GM19397 (cell line): Measurements from ENCODE around the gene SIK3.

ENCODE experiments used
- ATAC-seq: cut with Tn5 transposase; IDR thresholded peaks from one replicate; pipeline ENCODE4 v1.9.1; 2021; ENCODE audit warnings: mild to moderate bottlenecking, moderate library complexity; ENCODE audit not compliant: unreplicated experiment

Gene SIK3

GRCh38 chr11:116933961-116934360 lies 164.3 kb downstream of the SIK3 start:
- ATAC-seq, result no peak

DNA sequence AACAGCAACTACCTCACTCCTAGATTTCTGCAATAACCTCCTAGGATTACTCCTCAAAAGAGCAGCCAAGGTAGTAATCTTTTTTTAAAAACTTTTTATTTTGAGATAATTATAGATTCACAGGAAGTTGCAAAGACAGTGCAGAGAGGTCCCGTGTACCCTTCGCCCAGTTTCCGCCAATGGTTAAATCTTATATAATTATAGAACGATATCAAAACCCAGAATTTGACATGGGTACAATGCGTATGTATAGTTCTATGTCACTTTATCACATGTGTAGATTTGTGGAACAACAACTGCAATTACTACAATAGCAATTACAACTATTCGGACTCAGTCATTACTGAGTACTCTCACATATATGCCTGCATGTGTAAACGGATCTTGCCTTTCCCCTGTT lies 166.0 kb downstream of the SIK3 start:
- ATAC-seq, result no peak

- ATAC-seq, result no peak
These were observed 166.8 kb downstream of the SIK3 start for GRCh38 chr11:116931206-116931953.

DNA sequence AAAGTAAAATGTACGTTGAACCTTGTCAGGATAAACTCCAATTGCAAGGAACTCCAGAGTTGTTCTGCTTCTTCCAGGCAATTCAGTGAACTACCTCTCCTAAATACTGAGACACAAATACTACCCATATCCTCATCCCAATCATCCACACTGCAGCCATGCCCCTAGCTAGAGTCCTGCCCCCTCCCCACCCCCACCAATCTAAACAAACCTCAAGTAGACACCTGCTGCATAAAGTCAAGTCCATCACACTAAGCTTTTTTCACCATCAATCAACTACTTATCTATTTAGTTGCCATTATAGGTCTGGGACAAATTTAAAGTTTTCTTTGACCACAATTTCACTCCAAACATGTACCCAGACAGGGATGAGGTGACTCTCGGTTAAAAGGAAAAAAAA lies 167.6 kb downstream of the SIK3 start:
- no peak for ATAC-seq

GRCh38 chr11:116930177-116930576 lies 168.1 kb downstream of the SIK3 start:
- no peak for ATAC-seq

- ATAC-seq, result no peak
These were observed 168.7 kb downstream of the SIK3 start for GRCh38 chr11:116929414-116930090.

DNA sequence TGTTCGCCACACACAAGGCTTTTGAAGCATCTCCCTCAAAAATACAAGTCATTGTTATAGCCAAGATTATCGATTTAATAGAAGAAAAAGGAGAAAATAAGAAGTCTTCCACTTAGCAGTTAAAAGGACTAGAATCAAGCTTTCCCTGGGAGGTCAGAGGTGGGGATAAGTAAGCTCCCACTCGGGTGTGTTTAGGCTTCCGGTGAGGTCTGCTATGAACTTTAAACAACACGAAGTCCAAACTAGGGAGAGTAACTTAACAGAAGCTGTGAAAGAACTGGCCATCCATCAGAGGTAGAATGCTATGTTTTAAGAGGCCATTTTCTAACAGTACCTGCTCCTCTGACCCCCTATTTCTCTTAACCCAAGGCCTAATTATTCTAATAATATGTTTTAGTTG lies 169.4 kb downstream of the SIK3 start:
- ATAC-seq, result no peak

- peak; percentile 65 for ATAC-seq
These were observed 170.0 kb downstream of the SIK3 start for GRCh38 chr11:116928102-116928777.

DNA sequence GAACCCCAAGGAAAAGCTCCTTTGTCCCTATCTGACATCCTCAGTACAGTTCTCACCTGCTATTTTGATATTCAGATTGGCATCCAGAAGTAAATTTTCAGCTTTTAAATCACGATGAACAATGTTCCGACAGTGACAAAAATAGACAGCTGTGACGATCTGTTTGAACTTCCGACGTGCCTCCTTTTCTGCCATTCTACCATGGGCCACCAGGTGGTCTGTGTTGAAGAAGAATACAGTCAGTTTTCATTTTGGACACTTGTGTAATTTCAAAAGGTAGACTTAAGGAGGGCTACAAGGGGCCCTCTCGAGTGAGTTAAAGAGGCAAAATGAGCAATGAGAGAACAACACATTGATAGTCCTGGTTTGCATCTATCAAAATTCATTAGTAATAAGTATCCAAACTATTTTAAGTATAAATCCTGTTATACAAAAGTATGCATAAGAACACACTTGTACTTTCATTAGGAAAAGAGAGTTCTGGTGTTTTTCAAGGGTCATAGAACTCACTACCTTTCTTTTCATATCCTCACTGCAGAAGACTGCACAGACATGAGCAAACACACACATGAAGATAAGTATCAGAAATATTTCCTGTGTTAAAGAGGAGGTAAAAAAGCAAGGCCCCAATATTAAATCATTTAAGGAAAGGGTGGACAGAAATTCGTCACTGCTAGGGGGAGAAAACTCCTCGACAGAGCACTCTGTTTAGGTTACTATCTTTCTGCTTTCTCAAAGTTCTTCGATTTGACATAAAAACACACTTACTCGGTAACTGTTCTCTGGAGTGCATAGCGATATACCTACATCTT lies 170.9 kb downstream of the SIK3 start:
- no peak for ATAC-seq

- no peak for ATAC-seq
These were observed 173.2 kb downstream of the SIK3 start for GRCh38 chr11:116925050-116925449.

DNA sequence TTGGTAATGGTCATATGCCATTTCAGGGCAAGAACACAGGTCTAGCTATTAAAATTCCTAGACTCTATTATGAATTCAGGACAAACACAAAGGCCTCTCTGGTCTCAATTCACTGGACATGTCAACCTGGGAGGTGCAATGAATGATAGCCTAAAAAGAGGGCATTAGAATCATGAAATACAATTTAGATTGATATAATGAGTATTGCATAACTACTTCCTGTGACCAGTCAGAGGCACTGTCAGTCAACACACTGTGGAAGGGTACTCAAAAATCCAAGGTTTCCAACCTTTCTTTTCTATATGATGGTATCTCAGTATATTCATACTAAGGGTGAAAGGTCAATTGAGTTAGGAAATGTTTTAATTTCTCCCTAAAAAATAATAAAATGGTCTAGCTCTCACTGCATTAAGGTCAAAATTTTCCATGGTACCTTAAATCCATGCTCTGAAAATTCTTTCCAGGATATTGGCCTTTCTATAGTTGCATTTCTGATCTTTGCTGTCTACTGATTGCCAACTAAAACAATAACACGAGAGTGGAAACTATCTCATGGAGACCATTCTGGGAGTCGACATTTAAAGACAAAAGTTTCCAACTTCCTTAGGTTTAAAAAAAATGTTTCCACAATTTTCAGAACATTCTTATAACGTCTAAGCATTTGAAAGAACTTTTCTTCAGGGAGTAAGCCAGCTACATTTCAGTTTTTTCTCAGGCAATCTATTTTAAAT lies 179.1 kb downstream of the SIK3 start:
- no peak for ATAC-seq

GRCh38 chr11:116917632-116918031 lies 180.6 kb downstream of the SIK3 start:
- no peak for ATAC-seq

DNA sequence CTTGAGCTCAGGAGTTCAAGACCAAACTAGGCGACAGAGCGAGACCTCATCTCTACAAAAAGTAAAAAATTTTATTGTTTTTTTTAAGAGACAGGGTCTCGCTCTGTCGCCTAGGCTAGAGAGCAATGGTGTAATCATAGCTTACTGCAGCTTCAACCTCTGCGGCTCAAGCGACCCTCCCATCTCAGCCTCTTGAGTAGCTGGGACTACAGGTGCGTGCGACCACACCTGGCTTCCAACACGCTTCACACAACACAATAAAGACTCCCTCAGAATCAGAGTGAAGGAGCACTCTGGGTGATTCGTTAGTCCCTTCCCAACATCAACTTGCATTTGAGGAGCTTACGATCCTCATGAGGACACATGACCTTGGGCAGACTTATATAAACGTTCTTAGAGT lies 181.3 kb downstream of the SIK3 start:
- no peak for ATAC-seq

DNA sequence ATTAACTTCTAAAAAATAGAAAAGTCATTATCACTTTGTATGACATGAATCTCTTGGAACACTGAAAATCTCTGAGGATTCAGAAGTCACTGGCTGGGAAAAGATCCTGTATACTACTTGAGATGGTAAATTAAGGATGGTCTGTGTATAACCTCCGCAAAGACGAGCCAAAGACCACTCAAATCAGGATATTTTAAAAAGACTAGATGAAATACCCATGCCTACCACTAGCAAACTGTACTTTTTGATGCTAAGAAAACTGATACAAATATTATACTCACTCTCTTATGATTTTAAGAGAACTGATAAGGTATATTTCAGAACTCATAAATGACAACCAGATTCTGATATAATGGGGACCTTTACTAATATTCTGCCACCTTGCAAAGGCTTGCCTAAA lies 182.2 kb downstream of the SIK3 start:
- ATAC-seq, result no peak

DNA sequence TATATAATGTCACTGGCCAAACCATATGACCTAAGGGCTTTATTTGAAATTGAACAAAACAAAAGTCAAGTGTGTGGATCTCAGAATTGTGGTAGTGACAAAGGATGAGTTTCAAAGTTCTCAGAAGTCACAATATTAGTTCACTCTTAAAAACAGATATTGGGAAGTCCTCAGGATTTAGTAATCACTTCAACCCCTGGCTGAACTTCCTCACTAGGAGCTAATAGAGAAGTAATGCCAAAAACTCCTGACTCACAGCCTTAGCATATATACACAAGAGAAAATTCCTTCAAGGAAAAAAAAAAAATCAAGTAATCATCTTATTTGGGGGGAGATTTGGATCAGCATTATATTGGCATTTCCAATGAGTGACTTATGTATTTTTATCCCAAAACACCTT lies 185.2 kb downstream of the SIK3 start:
- no peak for ATAC-seq

- no peak for ATAC-seq
These were observed 186.1 kb downstream of the SIK3 start for GRCh38 chr11:116911976-116912734.

GRCh38 chr11:116910847-116911246 lies 187.4 kb downstream of the SIK3 start:
- ATAC-seq, result no peak

GRCh38 chr11:116910378-116910777 lies 187.8 kb downstream of the SIK3 start:
- ATAC-seq, result no peak

DNA sequence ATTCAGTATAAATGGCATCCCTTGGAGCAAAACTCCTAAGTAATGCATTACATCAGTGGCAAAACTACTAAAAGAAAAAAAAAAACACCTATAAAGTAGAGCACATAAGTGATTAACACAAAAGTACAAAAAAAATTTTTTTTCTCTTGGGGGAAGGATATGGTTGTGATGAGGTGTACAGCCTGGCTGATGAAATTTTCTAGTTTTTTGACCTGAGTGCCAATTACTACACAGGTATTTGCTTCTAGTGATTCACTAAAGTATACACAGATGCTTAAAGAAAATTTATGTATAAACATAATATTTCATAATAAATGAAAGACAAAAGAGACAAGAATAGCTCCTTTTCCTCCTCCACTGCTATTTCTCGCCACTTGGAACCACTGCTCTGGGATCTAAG lies 189.0 kb downstream of the SIK3 start:
- no peak for ATAC-seq

DNA sequence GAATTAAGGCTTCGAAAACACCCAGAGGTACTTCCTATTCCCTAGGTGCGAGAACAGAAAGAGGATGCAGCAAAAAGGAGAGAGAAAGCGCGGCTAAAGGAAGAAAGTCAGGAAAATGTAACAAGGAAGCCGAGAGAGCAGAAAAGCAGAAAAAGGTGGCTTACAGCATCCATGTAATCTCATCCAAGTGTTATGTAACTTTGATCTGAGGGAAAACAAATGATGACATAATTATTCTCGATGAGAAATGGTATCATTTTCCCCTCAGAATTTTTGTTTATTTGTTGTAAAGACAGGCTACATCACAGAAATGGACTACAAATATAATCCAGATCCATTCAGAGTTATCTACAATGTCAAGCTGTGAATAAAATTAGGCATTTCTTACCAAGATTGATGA lies 191.7 kb downstream of the SIK3 start:
- ATAC-seq, result no peak
